OCI-LY1 (cell line): ENCODE data around the gene CAV1.

Experiments
- H2AFZ ChIP-seq: fragments of 200-600 bp; sonication (generic), shearing (Covaris generic); 2 replicates; pipeline ENCODE4 v1.6.0; 2014; ENCODE audit warnings: antibody characterized with exemption, mild to moderate bottlenecking, low read length
- H3F3A ChIP-seq: fragments of 200-600 bp; sonication (generic), shearing (Covaris generic); 2 replicates; pipeline ENCODE4 v1.6.0; 2014; ENCODE audit warnings: mild to moderate bottlenecking, antibody characterized with exemption, low read length, moderate library complexity; ENCODE audit not compliant: insufficient read depth
- H3K27ac ChIP-seq: fragments of 200-600 bp; sonication (generic); 2 replicates; pipeline ENCODE4 v1.5.1; 2014; ENCODE audit warnings: low read length, mixed run types, mild to moderate bottlenecking, low read depth; ENCODE audit not compliant: poor library complexity, severe bottlenecking
- H3K27me3 ChIP-seq: fragments of 200-600 bp; sonication (generic); 2 replicates; pipeline ENCODE4 v1.6.0; 2014; ENCODE audit warnings: antibody characterized with exemption, mild to moderate bottlenecking, low read length, moderate library complexity; ENCODE audit not compliant: insufficient read depth
- H3K36me3 ChIP-seq: fragments of 200-600 bp; sonication (generic); 2 replicates; pipeline ENCODE4 v1.6.1; 2014; ENCODE audit warnings: mild to moderate bottlenecking, antibody characterized with exemption, low read length, moderate library complexity, mixed read lengths; ENCODE audit not compliant: insufficient read depth
- H3K4me1 ChIP-seq: fragments of 200-600 bp; sonication (generic); 2 replicates; pipeline ENCODE4 v1.5.1; 2014; ENCODE audit warnings: mild to moderate bottlenecking, low read length, moderate library complexity; ENCODE audit not compliant: insufficient read depth, severe bottlenecking
- H3K4me2 ChIP-seq: fragments of 200-600 bp; sonication (generic), shearing (Covaris generic); 2 replicates; pipeline ENCODE4 v1.6.1; 2014; ENCODE audit warnings: low read length
- H3K4me3 ChIP-seq: fragments of 200-600 bp; sonication (generic); 2 replicates; pipeline ENCODE4 v1.5.1; 2014; ENCODE audit warnings: low read length, low read depth, mild to moderate bottlenecking, mixed read lengths; ENCODE audit not compliant: poor library complexity, severe bottlenecking
- H3K79me2 ChIP-seq: fragments of 200-600 bp; shearing (Covaris generic); 2 replicates; pipeline ENCODE4 v1.6.1; 2016; ENCODE audit warnings: mixed run types, low read length, mixed read lengths; ENCODE audit not compliant: insufficient read depth
- H3K9ac ChIP-seq: fragments of 200-600 bp; sonication (generic), shearing (Covaris generic); 2 replicates; pipeline ENCODE4 v1.6.1; 2014; ENCODE audit warnings: mild to moderate bottlenecking, low read length, mixed read lengths
- H3K9me2 ChIP-seq: fragments of 200-600 bp; sonication (generic), shearing (Covaris generic); 2 replicates; pipeline ENCODE4 v1.6.1; 2014; ENCODE audit warnings: low read depth, mild to moderate bottlenecking, low read length, mixed read lengths
- H3K9me3 ChIP-seq: fragments of 200-600 bp; shearing (Covaris generic); 2 replicates; pipeline ENCODE4 v1.6.1; 2014; ENCODE audit warnings: low read length, mixed read lengths
- H4K20me1 ChIP-seq: fragments of 200-600 bp; sonication (generic), shearing (Covaris generic); 2 replicates; pipeline ENCODE4 v1.6.0; 2016; ENCODE audit warnings: mild to moderate bottlenecking, low read length; ENCODE audit not compliant: insufficient read depth
- CTCF ChIP-seq: fragments of 200-600 bp; sonication (generic), shearing (Covaris generic); IDR thresholded peaks from 2 replicates; pipeline ENCODE4 v1.5.1; 2017; ENCODE audit warnings: mild to moderate bottlenecking, antibody characterized with exemption, low read length, moderate library complexity, mixed read lengths
- EZH2 ChIP-seq: fragments of 200-600 bp; sonication (generic), shearing (Covaris generic); IDR thresholded peaks from 2 replicates; pipeline ENCODE4 v1.8.0; 2017; ENCODE audit warnings: borderline replicate concordance, mixed run types, mild to moderate bottlenecking, antibody characterized with exemption, low read length, moderate library complexity, mixed read lengths

The CAV1 gene

GRCh38 chr7:116572036-116572435 lies 47.2 kb downstream of the CAV1 start:
- H3K4me3 ChIP-seq = no peak overlapping the region
- H4K20me1 ChIP-seq = no peaks in the 10 kb centered on the region
- TF ChIP-seq CTCF = no peak
- no peak for TF ChIP-seq EZH2
- no peaks in the 10 kb centered on the region for H3K4me1 ChIP-seq
- no peaks in the 10 kb centered on the region for H3K27me3 ChIP-seq
- H3K4me2 ChIP-seq = no peak overlapping the region
- no peaks in the 10 kb centered on the region for H3K9me2 ChIP-seq
- H3K79me2 ChIP-seq = no peaks in the 10 kb centered on the region
- no peak overlapping the region for H2AFZ ChIP-seq
- H3K27ac ChIP-seq = no peak overlapping the region
- H3F3A ChIP-seq = no peaks in the 10 kb centered on the region
- H3K36me3 ChIP-seq = no peaks in the 10 kb centered on the region
- H3K9me3 ChIP-seq = no peaks in the 10 kb centered on the region
- H3K9ac ChIP-seq = no peak overlapping the region

GRCh38 chr7:116573541-116573940 lies 48.7 kb downstream of the CAV1 start:
- H3K9me3 ChIP-seq = no peaks in the 10 kb centered on the region
- H3K79me2 ChIP-seq = no peaks in the 10 kb centered on the region
- no peaks in the 10 kb centered on the region for H3K27me3 ChIP-seq
- no peaks in the 10 kb centered on the region for H4K20me1 ChIP-seq
- no peak overlapping the region for H3K9ac ChIP-seq
- no peak overlapping the region for H2AFZ ChIP-seq
- no peak overlapping the region for H3K4me3 ChIP-seq
- no peak overlapping the region for H3K4me2 ChIP-seq
- no peak overlapping the region for H3K27ac ChIP-seq
- H3K36me3 ChIP-seq = no peaks in the 10 kb centered on the region
- no peaks in the 10 kb centered on the region for H3F3A ChIP-seq
- no peaks in the 10 kb centered on the region for H3K9me2 ChIP-seq
- TF ChIP-seq EZH2 (no peak), CTCF (no peak)
- no peaks in the 10 kb centered on the region for H3K4me1 ChIP-seq

- no peak overlapping the region for H2AFZ ChIP-seq
- H3K4me3 ChIP-seq = no peak overlapping the region
- no peak overlapping the region for H3K27ac ChIP-seq
- H3K4me1 ChIP-seq = no peaks in the 10 kb centered on the region
- no peak overlapping the region for H3K4me2 ChIP-seq
- no peaks in the 10 kb centered on the region for H3K79me2 ChIP-seq
- no peak overlapping the region for H3K9ac ChIP-seq
- no peaks in the 10 kb centered on the region for H3K9me3 ChIP-seq
- H3K36me3 ChIP-seq = no peaks in the 10 kb centered on the region
- no peaks in the 10 kb centered on the region for H3K27me3 ChIP-seq
- no peak for TF ChIP-seq CTCF
- TF ChIP-seq EZH2 = no peak
- no peaks in the 10 kb centered on the region for H4K20me1 ChIP-seq
- H3F3A ChIP-seq = no peaks in the 10 kb centered on the region
- H3K9me2 ChIP-seq = no peaks in the 10 kb centered on the region
Observed at GRCh38 chr7:116574025-116574822, 49.4 kb downstream of the CAV1 start.
